Measurements from ENCODE around the gene OAF.

- TF ChIP-seq CTCF (IDR thresholded peaks at IDR 0.05; ENCODE audit: borderline replicate concordance, extremely low read depth, low read length, poor library complexity, severe bottlenecking) = no peak
- no peak for TF ChIP-seq EZH2 (IDR thresholded peaks at IDR 0.05; ENCODE audit: borderline replicate concordance, low read depth, low read length, severe bottlenecking)
Observed at GRCh38 chr11:120259241-120259640, 48.4 kb downstream of the OAF start.

Measured in DND-41 (cell line).